Inferior parietal cortex (tissue), 1 donor: ENCODE results near the gene CDCA3.

Experiments
- DNase-seq: peaks from one replicate; pipeline ENCODE4 v3.0.0-alpha.2; 2016; ENCODE audit errors: extremely low spot score

The CDCA3 gene

DNA sequence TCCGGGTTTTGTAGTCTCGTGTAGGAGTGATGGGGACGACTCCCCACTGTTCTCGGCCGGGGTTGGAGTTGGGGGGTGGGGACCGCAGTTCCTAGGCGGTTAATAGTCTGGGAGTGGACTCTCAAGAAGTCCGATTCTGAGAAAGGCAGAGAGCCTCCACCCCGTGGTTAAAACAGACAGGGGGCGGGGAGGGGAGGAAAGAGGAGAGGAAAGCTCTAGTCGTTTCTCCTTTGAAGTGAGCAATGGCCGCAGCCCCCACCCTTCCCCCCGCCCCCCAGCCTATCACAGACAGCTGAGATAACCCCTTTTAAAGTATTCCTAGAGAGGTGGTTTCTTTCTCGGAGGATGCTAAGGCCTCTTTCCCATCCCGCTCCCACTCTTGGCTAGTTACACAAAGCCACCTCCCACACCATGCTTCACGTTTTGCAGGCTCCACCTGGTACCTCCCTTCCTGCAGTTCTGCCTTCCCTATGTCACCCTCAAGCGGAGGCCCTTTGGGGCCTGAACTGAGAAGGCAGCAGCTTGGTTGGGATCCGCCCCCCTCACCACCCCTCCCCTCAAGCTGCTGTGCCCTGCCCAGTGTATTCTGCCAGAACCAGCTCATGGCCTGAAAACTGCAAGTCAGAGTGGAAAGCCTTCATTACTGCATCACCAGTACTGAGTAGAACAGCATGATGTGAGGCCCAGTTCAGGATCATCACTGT is 1.7 kb upstream of the CDCA3 start:
- DNase-seq = peak; percentile 32

DNA sequence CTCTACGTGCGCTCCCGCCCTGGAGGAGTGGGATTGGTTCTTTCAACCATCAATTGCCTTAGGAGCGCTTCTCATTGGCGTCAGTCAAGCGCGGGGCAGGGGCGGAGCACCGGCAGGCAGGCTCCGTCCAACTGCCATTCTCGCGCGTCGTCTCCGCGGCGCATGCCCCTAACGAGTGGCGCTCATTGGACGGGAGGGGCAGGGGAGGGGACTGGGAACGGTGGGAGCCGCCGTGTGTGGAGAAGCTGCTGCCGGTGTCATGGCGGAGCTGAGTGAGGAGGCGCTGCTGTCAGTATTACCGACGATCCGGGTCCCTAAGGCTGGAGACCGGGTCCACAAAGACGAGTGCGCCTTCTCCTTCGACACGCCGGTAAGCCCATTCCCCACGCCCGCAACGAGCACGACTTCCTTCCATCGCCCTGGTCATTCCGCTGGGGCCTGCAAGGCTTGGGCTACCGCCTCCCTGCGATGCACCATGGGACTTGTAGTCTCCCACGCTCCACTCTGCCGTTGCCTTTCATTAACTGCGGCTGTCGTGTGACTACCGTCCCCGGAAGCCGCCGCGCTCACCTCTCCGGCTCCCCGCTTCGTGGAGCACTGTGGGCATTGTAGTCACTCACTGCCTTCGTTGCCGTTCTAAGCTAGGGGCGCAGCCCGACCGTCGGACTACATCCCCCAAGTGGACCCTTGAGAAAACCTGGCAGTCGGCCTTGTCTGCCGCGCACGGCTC is 1.0 kb upstream of the CDCA3 start, which contains the start of gene USP5:
Gene USP5, plus strand, starts transcription at position 230 of the 730 bp plus-strand sequence. Its CDS starts 30 bp downstream, at position 260.
- peak; percentile 99 for DNase-seq

DNA sequence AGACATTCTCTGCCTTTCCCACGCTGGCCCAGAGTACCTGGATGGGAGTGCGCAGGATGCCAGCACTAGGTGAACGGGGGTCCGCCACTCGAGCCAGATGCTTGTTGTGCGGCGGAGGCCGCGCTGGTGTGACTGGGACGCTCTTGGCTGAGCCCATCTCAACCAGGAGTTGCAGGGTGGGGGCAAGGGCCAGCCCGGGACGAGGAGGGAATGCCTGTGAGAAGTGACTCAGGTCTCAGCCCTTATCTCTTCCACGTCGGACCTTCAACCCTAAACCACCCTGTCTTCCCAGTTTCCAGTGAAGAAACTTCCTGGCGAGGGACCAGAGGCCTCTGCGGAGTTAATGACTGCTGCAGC is 312 bp downstream of the CDCA3 start:
- no peak for DNase-seq

DNA sequence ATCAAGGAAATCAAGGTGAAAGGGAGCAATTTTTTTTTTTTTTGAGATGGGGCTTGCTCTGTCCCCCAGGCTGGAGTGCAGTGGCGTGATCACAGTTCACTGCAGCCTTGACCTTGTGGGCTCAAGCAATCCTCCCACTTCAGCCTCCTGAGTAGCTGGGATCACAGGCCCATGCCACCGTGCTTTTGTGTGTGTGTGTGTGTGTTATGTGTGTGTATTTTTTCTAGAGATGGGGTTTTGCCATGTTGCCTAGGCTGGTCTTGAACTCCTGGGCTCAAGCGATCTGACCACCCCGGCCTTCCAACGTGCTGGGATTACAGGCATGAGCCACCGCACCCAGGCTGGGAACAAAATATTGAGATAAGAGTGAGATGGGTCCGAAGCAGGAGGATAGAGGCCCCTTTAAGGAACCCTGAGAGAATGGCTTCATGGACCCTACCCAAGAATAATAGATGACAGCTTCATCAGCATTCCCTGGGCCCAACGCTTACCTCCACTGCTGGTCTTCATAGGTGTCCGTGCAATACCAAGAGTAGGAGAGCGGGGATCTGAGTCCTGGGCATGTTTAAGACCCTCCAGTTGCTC is 1.0 kb downstream of the CDCA3 start:
- no peak for DNase-seq

DNA sequence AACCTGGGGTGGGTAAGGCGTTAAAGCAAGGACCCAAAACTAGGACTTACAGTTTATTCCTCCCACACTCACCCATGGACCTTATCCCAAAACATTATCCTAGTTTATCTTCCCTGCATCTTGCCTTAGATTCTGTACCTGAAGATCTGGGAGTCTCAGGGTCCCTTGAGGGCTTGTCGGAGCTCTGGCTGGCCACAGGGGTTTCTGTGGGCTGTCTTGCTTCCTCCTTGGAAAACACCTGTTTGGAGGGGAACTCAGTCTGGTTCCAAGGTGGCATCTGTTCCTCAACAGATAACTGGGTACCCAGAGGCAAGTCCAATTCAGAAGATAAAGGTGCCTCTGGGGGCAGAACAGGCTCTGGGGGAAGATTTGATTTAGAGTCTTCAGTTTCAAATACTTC is 1.7 kb downstream of the CDCA3 start:
- DNase-seq = no peak

DNA sequence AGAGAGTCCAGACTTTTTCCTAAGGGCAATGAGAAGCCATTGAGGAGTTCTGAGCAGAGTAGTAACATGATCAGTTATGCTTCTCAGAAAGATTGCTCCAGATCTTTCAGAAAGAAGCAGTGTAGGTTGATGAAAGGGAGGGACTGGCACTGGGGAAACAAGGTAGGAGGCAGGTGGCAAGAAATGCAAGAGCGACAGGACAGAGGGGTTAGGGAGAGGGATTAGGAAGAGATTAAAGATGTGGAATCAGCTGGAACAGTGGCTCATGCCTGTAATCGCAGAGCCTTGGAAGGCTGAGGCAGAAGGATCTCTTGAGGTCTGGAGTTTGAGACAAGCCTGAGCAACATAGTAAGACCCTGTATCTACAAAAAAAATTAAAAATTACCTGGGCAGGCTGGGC is 3.4 kb downstream of the CDCA3 start:
- DNase-seq = no peak

DNA sequence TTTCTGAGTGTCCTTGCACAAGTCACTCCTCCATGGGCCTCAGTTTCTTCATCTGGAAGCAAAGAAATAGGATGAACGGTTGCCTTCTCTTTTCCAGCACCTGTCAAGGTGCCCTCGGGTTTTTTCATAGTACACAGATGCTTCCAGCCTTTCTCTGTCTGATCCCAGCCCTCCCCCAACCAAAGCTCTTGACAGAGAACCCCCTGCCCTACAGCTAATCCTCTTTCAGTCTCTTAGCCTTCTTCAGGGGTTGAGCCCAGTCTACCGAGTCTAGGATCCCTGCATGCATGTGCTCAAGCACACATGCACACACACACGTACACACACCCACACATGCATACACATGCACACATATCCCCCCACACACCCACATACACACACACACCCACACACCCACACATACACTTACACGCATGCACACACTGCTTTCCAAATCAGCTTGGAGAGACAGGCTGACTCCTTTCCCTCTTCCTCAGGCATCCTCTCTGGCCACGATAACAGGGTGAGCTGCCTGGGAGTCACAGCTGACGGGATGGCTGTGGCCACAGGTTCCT is 4.7 kb downstream of the CDCA3 start:
- no peak for DNase-seq

DNA sequence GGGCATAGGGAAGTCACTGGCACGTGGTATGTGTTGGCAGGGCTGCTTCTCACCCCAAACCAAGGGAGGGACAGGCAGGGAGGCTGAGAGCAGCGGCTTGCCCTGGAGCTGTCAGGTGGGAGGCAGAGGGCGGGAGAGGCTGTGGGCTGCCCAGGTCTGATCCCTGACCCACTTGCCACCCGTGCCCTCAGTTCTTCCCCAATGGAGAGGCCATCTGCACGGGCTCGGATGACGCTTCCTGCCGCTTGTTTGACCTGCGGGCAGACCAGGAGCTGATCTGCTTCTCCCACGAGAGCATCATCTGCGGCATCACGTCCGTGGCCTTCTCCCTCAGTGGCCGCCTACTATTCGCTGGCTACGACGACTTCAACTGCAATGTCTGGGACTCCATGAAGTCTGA is 5.7 kb downstream of the CDCA3 start:
- DNase-seq = no peak

DNA sequence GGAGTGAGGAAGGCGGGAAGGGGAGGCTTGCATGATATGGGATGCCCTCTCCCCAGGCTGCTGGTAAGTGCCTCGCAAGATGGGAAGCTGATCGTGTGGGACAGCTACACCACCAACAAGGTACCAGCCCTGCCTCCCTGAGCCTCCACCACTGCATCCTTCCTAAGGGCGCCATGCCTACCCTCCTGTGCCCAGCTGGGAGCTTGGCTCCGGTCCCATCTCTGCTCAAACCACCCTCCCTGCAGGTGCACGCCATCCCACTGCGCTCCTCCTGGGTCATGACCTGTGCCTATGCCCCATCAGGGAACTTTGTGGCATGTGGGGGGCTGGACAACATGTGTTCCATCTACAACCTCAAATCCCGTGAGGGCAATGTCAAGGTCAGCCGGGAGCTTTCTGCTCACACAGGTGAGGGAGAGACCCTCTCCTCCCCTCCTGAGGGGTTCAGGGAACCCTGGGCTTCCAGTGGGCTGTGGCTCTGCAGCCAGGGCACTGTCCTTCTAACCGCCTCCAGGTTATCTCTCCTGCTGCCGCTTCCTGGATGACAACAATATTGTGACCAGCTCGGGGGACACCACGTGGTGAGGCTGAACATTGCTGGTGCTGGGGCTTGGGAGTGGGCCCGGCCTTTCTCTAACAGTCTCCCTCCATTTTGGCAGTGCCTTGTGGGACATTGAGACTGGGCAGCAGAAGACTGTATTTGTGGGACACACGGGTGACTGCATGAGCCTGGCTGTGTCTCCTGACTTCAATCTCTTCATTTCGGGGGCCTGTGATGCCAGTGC is 7.8 kb downstream of the CDCA3 start:
- DNase-seq = no peak

DNA sequence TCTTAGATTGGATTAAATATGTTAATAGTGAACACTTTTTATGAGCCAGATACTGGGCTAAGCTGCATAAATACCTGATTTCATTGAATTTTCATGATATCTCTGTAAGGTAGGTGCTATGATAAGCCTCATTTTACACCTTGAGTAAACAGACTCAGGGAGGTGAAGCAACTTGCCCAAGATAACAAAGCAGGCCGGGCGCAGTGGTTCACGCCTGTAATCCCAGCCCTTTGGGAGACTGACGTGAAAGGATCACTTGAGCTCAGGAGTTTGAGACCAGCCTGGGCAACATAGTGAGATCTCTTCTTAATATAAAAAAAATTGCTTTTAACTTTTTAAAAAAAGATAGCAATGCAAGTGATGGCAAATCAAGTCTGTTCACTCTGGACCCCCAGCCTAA is 9.0 kb downstream of the CDCA3 start:
- no peak for DNase-seq

DNA sequence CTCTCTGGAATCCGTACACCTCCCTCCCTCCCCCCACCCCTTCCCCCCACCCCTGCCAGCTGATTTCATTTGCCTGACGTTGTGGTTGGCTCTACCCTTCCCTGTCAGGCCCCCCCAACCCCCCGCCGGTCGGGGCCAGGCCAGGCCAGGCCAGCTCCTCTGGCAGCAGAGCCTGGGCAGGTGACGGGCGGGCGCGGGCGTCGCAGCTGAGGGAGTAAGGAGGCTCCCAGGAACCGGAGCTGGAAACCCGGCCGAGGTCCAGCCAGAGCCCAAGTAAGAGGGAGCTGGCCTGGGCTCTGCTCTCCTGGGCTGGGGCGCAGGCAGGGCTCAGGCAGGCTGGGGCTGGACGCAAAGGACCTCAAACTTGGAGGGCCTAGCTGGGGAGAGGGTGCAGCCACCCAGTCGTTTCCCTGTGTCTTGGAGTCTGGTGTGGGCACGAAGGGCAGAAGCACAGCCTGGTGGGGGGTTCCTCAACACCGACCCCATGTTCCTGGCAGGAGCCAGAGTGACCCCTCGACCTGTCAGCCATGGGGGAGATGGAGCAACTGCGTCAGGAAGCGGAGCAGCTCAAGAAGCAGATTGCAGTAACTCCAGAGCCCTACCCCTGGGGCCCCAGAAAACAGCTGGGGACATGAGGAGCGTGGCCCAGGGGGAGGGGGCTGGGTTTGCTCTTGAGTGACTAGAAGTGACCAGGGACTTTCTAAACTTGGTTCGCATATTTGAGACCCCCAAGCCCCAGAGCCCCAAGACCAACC is 10.1 kb downstream of the CDCA3 start, which contains the start of gene GNB3:
Gene GNB3, plus strand, starts transcription at position 165 of the 755 bp plus-strand sequence. Its CDS starts 363 bp downstream, at position 528.
- DNase-seq = no peak

DNA sequence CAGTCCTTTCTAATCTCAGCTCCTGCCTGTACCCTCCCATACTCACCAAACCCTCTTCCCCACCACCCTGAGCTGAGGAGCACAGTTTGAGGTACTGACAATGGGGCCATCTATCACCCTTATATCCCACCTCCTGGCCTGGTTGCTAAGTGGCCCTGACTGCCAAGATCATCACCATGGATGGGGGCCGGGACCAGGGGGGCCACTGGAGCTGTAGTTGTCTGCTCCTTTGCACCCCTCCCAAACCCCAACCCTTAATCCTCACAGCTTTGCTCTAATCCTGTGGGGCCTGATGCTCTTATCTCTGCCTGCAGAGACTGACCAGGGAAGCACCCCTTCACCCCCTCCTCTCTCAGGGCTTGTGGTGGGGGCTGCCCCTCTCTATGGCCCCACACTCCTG is 10.8 kb downstream of the CDCA3 start:
- no peak for DNase-seq

DNA sequence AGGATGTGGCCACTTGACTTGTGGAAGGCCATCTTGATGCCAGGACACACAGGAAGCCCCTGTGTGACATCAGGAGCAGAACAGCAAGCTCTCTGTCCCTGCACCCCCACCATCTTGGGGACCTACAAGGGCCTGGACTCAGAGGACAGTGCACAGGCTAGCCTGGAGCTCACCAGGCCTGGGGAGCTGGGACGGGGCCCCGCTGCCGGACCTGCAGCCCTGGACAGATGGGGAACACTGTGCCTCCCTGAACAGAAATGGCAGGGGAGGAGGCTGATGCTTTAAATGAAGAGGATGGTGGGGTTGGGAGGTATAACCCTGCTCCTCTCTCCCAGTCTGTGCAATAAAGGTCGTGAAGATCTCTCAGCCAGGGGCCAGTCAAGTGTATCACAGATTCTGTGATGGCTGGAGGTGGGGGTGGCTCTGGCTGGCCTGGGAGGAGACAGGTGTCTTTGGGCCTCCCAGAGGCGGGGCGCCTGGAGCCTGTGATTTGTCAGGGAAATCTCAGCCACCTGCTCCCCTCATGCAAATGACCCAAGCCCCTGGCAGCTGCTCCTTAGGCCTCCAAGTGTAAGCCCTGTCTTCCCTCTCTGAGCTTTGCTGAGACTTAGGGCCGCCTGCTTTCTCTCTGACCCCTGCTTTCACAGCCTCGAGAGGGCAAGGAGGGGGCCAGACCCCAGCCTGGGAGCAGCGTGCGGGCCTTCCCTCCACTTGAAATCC is 11.4 kb downstream of the CDCA3 start:
- DNase-seq = no peak

DNA sequence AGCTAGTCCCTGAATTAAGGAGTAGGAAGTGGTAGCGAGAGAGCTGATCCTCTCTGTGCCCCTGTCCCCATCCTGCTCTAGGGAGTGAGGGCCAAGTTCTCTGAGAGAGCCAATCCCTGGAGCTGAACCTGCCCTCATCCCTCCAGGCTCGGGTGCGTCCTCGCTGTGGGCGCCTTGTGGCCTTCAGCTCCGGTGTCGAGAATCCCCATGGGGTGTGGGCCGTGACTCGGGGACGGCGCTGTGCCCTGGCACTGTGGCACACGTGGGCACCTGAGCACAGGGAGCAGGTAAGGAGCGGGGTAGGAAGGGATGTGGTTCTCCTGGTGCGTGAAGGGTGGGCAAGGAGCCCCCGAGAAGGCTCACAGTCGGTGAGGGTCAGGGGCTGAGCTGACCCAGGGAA is 12.2 kb downstream of the CDCA3 start:
- no peak for DNase-seq

DNA sequence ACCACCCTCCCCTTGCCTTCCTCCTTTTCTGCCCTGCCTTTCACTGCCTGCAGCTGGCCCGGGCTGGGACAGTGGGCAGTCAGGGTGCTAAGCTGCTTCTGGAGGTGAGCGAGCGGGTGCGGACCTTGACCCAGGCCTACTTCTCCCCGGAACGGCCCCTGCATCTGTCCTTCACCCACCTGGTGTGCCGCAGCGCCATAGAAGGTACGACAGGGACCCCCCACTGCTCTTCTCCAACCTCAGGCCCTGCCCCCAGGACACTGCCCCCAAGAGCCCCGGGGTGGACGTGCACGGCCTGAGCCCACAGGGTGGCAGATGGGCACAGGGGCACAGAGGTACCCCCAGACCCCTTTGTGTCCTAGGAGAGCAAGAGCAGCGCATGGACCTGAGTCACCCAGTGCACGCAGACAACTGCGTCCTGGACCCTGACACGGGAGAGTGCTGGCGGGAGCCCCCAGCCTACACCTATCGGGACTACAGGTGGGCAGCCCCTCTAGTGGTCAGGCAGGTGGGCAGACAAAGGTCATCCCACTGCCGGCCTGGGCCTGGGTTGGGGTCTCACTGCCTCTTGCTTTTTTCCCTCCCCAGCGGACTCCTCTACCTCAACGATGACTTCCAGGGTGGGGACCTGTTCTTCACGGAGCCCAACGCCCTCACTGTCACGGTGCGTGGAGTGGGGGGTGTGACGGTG is 13.6 kb downstream of the CDCA3 start:
- DNase-seq = no peak

DNA sequence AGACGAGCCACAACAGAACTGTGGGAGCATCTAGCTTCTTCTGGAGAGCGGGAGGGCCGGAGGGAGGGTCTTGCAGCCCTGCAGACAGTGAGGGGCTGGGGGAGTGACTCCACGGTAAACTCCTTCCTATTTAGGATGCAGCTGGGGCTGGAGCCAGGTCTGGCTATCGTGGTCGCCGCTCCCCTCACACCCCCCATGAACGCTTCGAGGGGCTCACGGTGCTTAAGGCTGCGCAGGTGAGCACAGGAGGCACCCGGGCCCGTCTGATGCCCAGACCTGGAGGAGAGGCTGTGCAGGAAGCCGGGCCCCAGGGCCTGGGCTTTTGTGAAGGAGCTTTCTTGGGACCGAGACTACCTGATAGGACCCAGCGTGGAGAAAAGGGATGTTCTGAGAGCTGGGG is 14.2 kb downstream of the CDCA3 start:
- no peak for DNase-seq

DNA sequence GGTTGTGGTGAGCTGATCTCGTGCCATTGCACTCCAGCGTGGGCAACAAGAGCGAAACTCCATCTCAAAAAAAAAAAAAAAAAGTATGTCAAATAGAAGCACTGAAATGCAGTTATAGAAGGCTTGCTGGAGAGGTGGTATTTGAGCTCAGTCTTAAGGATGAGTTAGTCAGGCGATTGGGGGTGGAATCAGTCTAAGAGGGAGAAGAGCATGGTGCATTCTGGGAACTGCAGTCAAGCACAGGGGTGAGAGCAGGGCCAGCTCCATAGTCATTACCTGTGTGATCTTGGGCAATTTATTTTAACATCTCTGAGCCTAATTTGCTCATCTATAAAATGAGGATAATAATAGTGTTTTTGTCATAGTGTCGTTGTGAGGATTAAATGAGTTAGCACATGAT is 16.2 kb downstream of the CDCA3 start:
- DNase-seq = no peak

DNA sequence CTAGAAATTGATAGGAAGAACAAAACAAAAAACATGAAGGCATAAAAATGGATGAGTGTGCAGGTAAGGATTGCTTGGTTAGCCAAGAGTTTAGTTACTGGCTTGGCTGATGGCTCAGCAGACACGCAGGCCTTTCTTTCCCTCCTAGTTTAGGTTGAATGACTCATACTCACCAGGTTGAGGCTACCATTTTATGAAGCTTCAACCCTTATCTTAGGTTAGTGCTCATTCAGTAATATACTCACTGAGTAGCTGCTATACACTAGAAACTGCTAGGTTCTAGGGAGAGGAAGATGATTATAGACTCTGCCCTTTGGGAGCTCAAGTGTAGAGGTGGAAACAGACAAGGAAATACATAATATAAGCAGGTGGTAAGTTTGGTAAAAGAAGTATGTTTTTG is 16.8 kb downstream of the CDCA3 start:
- no peak for DNase-seq

DNA sequence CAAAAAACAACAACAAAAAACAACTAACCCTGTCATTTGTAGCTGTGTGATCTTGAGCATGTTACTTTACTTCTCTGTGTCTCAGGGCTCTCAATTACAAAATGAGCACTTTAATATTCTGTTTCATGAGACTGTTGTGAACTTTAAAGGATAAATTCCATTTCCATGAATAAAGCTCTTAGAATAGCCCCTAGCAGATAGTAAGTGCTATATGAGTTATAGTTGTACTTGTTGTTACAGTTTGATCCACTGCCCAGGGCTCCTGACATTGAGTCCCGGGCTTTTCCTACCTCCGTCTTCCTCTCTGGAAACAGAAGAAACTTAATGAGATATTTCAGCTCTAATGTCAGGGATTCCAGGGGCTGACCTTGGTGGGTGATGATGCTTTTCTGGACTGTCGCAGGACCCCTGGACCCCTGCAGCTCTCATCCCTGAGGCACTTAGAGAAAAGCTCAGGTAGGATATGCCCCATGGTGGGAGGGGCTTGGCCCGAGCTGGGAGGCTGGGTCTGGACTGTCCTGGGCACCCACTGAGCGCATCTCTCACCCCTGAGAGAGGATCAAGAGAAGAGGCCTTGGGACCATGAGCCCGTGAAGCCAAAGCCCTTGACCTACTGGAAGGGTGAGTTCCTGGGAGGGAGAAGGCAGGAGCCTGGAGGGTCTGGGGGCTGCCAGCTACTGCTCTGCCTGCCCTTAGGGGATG is 17.7 kb downstream of the CDCA3 start:
- no peak for DNase-seq
